HG02973 (cell line): Measurements from ENCODE around the gene SUN5.
"Not testable (repeated sequence)": the region's sequence is repeated elsewhere in the genome, so short reads cannot be mapped to it uniquely, and the experiment has no call there.

Source experiments
- ATAC-seq: cut with Tn5 transposase; IDR thresholded peaks from one replicate; pipeline ENCODE4 v1.9.1; 2021; ENCODE audit warnings: moderate library complexity; ENCODE audit not compliant: unreplicated experiment

Gene SUN5

DNA sequence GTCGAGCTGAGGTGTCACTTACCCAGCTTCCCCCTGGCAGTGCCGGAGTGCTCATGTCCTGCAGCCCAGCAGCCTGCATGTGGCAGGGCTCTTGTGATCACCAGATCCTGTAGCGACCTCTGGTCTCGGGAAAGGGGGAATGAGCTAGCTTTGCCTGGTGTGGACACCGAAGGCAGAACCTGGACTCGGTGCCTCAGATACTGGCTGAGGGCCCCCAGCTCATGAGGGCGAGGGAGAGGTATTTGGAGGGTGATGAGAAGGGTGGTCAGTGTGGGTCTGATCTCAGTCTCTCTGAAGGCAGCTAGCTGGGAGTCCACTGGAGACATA, 26.3 kb downstream of the SUN5 start:
- no peak for ATAC-seq

DNA sequence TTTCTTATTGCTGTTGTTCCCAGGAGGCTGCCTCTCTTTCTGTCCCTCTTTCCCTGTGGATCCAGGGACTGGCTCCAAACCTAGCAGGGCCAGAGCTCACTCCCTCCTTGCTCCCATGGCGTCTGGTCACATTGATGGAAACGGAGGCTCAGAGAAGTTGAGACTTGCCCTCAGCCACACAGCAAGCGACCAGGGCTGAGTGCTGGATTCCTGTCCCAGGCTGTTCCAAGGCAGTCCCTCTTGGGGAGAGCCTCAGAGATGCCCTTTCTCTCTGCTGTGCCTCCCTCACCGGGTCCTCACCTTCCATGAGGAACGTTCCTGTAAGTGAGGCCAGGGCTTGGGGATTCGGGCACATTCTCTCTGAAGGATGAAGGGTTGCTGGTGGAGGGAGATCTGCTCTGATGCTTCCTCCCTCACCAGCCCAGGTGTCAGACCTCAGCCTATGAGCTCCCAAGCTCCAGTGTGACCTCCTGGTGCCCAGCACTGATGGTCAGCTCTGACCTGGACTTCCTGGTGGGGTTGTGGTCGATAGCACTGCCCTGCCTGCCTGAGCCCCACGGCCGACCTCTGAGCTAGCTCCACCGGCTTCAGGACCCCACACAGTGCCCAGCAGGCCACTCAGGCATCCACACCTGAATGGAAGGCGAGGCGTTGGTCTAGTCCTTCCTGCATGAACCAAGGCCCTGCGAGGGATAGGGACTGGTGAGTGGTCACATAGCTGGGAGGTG, 26.8 kb downstream of the SUN5 start:
- ATAC-seq = no peak

DNA sequence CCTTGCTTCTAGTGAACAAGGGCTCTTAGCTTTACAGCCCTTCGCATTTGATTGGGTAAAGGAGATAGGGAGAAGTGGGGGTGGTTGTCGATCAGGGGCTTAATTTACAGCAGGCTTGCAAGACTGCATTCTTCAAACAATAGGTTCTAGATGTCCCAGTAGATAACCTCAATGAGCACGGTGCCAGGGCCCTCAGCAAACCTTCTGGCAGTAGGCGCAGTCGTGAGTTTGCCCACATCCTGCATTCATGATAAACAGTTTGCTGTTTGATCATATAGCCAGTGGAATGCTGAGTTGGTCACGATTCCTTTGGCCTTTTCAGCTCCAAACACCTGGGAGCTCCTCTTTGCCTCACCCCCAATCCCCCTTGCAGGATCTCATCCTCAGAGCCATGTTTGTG, 27.5 kb downstream of the SUN5 start:
- no peak for ATAC-seq

DNA sequence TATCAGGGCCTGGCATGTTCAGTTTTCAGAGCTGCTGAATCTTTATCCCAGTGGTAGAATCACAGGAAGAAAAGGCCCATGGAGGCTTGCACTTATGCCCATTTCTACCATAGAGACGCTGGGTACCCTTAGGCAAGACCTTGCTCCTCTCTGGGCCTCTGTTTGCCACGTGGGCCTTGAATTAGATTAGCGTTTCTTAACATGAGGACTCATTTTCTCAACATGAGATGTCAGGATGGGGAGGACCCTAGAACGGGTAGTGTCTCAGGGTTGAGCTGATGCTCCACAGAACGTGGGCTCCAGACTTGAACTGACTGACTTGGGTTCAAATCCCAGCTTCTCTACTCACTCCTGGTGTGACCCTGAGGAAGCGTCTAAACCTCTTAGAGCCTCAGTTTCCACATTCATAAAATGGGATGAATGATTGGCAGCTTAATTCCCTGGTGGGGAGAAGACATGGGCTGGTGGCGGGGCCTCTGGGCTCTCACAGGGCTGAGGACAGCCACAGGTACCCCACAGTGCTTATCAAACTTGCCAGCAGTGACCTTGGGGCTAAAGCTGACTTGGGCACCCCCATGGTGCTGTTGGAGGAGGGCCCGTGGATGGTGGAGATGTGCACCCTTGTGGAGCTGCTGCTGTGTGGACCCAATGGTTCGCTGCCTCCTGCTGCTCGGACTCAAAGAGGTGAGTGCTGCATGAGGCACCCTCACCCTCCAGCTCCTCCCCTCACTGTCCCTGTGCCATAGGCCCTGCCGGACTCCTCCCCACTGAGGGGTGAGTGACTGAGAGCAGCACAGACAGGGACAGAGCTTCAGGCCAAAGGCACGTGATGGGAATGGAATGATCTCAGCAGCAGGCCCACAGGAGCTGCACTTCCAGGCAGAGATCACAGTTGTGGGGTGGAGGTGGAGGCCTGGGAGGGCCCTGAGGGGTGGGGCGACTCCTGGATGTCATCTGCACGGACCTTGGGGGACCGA, 28.2 kb downstream of the SUN5 start:
- no peak for ATAC-seq

DNA sequence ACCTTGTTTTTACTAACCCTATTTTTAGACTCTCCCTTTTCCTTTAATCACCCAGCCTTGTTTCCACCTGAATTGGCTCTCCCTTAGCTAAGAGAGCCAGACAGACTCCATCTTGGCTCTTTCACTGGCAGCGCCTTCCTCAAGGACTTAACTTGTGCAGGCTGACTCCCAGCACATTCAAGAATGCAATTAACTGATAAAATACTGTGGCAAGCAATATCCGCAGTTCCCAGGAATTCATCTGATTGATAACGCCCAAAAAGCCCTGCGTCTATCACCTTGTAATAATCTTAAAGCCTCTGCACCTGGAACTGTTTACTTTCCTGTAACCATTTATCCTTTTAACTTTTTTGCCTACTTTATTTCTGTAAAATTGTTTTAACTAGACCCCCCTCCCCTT, 29.1 kb downstream of the SUN5 start:
- not testable (repeated sequence) for ATAC-seq

DNA sequence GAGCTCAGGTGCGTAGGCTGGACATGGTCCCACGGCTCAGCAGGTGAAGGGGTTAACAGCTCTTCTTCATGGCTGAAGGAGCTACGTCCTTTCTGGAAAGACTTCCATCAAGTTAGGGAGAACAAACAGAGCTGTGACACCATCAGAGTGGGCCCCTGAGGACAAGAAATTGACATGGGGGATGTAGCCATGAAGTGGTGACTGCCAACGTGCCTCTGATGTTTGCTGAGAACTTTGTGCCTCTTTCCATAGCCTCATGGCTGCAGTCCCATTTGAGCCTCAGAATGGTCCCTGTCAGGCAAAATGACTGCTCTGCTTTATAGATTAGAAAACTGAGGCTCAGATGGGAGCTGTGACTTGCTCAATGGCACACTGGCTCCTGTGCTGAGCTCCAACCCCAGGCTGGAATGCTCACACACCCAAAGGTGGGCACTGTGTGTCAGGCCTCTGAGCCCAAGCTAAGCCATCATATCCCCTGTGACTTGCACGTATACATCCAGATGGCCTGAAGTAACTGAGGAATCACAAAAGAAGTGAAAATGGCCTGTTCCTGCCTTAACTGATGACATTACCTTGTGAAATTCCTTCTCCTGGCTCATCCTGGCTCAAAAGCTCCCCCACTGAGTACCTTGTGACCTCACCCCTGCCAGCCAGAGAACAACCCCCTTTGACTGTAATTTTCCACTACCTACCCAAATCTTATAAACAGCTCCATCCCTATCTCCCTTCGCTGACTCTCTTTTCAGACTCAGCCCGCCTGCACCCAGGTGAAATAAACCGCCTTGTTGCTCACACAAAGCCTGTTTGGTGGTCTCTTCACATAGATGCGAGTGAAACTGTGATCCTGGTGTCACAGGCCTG, 29.8 kb downstream of the SUN5 start:
- not testable (repeated sequence) for ATAC-seq

DNA sequence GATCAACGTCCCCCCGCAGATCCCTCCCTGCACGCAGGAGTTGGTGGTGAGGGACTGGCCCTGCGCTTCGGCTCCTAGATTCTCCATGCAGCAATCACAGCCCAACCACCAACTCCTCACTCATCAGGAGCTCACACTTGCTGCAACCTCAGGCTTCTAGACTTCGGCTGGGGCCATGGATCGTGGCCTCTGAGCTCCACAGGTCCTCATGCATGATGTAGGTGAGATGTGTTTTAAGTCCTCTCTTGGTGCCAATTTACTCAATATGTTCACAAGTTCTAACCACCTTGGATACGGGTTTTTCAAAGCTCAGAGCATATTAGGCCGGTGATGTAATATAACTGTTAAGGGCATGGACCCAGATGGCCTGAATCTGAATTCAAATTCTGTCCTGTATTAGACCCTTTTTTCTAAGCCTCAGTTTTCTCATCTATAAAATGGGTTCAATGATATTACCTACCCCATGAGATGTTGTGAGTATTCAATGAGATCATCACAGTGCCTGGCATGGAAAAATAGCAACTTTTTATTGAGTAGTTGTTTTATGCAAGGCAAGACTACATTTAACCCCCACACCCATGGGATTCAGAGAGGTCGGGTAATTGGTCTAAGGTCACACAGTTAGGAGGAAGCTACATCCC, 31.0 kb downstream of the SUN5 start:
- no peak for ATAC-seq

DNA sequence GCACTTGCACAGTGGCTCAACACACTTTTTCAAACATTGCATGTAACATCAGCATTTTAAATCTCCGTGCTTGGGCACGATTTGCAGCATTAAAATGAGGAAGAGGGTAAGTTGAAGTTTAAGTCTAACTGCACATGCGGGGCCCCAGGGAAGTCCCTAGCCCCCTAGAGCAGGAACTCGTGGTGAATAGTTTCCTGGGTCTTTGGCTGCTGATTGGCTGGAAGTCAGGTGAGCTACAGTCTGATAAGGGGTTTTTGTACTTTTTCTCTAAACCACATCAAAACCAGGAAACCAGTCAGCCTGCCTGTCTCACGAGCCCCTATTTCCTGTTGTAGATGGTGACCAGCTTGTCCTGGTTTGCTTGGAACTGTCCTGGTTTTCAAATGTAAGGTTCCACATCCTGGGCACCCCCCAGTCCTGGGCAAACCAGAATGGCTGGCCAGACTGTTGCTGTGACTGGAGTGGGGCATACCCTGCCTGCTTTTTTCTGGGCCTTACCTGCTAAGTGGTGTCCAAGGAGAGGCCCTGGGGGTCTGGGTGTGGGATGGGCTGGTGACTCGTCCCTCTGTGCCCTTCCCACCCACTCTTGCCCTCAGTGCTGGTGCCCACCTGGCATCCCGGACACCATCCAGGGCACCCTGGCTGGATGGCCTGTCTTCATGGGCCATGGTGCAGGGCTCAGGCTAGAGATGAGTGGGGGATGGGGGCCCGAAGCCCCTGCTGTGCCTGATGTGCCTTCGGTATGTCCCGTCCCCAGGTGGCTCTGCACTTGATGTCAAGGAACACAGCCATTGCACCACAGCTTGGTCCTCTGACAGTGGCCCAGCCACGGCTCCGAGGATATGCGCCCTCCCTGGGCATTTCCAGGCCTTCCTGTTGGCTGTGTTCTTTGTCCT, 31.8 kb downstream of the SUN5 start:
- peak; percentile 73 for ATAC-seq

DNA sequence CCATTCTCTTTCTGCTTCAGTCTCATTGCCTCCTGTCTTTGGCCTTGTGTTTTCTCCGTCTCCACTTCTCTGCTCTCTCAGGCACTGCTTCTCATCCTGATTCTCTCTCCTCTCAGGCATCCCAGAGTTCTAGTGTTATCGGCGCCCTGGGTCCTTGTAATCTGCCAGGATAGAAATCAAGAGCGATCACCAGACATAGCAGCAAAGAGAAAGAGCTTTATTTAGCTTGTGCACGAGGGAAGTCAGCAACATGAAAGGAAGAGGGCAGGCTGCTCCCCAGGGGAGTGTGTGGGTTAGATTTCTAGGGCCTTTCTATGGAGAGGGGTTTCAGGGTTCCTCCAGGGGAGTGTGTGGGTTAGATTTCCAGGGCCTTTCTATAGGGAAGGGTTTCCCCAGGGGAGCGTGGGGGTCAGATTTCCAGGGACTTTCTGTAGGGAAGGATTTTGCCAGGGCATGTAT, 32.5 kb downstream of the SUN5 start:
- ATAC-seq = peak; percentile 26

DNA sequence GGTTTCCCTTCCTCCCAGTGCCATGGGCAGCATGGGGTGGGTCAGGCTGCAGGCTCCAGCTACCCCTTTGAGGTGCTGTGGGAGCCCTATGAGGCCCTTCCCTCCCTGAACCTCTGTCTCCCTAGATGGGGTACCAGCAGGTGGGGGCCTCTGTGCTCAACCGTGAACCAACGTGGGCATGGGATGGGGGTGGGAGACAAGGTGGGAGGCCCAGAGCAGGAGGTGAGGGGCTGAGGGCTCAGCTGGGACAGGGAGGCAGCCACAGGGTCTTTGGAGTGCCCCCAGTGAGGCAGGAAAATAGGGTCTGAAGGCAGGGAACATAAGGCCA, 33.3 kb downstream of the SUN5 start:
- no peak for ATAC-seq

DNA sequence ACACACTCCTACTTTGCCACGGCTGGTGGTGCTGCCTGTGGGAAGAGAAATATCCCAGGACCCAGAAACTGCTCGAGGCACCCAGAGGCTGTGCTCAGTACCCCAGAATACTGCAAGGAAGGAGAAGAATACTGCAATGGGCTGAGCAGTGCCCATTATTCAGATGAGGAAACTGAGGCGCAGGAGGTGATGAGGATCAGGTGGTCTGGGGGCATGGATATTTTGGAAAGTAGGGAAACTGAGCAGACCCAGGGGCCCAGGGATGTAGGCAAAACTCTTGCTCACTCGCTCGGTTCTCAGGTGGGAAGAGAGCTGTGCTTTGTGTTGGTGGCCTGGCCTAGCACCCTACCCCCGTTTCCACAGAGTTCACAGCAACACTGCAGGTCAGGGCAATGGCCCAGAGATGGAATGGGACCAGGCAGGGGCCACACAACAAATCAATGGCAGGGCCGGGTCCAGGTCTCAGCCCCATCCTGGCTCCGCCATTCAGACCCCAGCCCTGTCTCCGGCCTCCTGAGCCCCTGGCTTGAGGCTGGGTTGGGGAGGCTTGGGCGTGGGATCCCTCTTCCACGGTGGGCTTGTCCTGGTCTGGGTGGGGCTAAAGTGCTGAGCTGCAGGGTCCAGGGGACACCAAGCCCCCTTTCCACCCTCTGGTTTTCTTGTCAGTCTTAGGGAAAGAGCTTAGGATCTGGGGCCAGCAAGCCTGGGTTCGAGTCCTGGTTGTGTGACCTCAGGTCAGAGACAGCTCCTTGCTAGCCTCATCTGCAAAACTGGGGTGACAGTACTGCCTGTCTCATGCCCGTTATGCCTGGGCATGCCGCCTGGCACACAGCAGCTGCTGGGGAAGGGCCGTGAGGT, 33.9 kb downstream of the SUN5 start:
- ATAC-seq = no peak

DNA sequence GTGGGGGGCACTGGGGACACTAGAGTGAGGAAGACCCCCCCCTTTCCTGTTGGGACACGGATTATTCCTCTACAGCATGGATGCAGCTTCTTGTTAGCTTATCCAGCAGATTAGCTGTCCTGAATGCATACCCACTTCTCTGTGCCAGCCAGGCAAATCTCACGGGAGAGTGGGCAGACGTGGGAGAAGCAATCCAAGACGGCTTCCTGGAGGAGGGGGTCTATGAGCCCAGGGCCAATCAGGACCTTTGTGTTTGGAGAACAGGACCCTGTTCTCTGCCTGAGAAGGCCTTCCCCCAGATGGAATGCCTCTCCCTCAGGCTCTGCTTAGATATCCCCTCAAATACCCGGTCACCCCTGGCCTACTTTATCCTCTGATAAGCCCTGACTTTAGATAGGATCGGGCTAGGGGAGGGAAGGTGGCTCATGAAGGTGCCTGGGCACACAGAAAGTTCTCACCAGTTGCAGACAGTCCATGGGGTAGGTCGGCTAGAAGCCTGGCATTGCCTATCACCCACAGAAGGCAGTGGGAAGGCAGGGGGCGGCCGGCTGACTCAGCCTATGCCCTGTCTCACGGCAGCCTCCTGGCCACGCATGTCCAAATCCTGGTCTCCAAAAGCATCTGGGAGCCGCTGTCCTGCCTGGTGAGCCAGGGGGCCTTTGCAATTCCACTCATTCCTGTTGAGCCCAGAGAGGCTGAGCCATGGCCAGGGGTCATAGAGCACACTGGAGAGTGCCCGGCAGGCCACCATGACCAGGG, 34.7 kb downstream of the SUN5 start:
- no peak for ATAC-seq

DNA sequence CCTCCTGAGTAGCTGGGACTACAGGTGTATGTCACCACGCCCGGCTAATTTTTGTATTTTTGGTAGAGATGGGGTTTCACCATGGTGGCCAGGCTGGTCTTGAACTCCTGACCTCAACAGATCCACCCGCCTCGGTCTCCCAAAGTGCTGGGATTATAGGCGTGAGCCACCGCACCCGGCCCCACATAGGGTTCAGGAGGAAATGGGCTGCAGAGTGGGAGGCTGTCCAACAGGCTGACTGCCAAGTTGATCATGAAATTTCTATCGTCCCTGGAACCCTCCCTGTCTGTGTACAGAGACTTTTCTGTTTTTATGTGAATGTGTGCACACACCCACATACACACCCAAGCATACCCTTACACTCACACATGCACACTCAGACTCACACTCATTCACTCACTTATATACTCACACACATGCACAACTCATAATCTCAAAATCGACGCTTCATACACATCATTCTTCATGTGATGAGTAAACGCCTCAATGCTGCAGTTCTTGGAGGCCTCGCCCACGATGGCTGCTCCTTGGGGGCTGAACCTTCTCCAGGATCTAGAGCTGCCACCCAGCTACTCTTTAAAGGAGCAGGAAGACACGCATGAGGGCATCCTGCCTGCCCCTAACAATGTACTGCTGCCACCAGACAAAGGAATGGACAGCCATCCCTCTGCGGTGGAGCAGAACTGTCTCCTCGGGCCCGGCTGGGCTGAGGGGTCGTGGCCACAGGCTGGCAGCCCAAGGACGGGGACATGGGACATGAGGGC, 35.6 kb downstream of the SUN5 start:
- no peak for ATAC-seq

DNA sequence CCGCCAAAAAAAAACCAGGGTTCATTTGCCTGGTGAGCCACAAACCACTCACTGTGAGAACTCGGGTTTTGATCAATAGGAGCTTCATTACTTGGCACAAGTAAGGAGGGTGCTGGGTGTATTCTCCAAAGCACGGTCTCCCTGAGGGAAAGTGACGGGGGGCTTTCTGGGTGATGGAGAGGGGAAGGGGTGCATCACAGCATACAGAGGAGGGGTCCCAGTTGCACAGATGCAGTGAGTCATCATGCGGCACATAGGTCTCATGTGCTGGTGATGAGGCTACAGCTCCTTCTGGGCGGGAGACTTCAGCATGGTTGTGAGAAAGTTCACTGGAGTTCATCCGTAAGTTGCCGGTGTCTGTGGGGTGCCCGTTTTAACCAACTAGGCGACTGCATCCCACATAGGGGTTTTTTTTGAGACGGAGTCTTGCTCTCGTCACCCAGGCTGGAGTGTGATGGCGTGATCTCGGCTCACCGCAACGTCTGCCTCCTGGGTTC, 36.2 kb downstream of the SUN5 start:
- no peak for ATAC-seq

DNA sequence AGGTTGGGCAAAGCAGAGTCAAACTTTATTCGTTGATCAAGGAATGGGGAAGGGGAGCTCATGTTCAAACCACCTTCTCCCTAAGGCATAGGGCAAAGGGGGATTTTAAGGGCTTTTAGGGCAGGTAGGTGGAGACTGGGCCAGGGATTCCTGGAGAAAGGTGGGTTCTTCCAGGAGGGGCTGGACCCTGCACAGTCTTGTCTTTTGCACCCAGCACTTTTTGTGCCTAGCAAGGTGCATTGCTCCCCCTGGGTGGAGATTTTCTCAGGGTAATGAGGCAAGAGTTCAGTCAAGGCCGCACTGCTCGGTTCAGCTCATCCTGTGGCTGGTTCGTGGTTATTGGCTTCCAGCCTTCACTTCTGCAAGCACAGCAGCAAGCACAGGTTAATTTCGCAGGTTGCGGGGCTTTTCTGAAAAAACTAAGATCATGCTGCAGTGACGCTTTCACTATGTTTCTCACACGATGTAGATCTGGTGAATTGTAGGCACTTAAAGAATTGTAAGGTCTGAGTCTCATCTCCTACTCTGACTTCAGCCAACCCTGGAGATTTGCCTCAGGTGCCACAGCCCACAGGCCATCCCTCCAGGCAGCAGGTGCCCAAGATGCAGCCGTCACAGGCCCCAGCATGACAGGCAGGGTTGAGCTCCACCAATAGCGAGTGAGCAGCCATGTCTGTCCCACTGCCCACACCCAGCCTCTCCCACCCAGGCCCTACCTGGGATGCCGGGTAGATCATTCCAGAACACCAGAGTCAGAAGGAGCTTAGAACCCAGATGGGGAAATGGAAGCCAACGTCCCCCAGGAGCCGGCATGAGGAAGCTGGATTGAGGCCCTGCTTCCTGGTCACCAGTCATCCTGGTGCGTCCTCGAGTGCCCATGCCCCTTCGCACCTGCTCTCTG, 37.1 kb downstream of the SUN5 start:
- no peak for ATAC-seq

DNA sequence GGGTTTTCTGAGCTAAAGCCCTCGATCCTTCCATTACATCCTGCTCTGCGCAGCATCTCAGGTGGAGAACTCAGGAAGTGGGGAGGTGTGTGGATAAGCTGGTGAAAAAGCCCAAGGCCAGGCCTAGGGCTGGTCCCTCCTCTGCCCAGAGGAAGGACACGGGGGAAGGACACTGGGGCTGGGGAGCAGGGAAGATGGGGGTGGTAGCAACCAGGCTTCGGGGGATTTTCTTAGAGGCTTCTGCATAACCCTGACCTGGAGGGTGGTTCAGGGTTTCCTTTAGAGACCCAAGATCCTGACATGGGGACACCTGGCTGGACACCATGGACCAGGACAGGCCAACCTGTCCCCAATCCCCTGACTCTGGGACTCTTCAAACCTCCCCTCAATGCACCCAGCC, 37.9 kb downstream of the SUN5 start:
- ATAC-seq = no peak
